NCI-H82 treated with DMSO at 0.1 percent for 48 hours (cell line): ENCODE measurements around the gene AP1S1.

Experiments
- DNase-seq: peaks from one replicate; lab custom pipeline; 2025; ENCODE audit not compliant: unreplicated experiment; lab: John Stamatoyannopoulos, UW

The AP1S1 gene

GRCh38 chr7:101169838-101170551 is 15.7 kb downstream of the AP1S1 start:
- no peak for DNase-seq

DNA sequence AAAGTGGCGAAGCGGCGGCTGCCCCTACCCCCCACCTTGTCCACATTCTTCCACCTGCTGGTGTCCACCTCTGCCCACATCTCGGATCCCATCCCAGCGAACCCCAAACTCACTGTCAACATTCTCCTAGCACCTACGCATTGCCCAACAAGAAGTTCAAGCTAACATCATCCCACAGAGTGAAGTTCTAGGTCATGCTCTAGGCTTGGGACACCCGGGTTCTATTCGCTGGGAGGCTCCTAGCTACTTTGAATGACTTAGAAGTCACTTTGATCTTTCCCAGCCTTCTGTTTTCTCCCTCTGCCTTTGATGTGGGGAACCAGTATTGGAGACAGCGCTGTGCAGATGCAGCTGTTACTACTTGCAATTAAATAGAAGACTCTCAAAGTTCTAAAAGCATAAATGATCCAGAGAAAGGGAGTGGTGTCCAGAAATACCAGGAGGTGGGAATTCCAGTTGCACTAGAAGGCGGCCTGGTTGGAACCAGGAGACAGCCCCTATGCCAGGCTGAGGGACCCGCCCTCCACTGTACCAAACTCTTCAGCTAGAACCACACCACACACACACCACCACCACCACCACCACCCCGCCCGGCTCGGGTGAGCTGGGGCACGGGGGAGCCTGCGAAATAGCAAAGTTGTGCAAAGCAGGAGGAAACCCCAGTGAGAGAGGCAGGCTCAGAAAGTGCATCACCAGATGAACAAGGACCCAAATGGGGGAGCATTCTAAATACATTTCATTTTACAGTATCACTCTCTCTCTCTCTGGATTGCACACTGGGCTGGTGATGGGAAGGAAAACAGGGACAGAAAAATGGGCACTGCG is 16.6 kb downstream of the AP1S1 start:
- no peak for DNase-seq

- no peak for DNase-seq
Measured at GRCh38 chr7:101171442-101171837, 17.2 kb downstream of the AP1S1 start.

DNA sequence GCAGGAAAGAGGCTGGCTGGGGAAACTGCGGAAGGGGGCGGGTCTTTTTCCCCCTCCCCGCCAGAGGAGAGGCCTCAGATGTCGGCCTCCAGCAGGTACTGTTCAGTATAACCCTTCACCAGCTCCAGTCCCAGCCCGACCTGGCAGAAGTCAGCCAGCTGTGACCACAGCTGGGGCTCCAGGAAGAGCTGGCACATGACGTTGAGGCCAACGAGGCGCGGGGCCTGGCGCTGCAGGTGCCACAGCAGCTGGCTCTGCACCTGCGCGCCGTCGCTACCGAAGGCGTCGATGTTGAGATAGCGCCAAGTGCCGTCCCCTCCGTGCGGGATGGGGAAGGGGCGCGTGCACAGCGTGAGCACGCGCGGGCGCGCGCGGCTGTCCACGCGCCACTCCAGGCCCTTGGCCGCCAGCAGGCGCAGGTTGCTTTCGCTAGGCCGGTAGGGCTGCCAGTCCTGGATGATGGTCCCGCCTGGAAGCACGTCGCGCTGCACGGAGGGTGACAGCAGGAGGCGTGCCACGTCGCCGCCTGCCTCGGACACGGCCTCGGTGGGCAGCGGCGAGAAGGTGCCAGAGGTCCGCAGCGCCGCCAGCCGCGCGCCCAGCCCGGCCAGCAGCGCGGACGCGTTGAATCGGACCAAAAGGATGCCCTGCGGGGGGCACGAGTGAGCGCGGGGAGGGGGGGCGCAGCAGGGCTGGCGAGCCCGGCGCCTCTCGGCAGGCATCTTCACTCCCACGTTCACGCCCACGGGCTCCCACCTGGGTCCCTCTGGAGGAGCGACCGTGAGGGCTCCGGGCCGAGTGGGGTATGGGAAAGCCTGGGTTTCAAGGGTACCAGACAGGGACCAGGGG is 18.0 kb downstream of the AP1S1 start:
- DNase-seq, result no peak

DNA sequence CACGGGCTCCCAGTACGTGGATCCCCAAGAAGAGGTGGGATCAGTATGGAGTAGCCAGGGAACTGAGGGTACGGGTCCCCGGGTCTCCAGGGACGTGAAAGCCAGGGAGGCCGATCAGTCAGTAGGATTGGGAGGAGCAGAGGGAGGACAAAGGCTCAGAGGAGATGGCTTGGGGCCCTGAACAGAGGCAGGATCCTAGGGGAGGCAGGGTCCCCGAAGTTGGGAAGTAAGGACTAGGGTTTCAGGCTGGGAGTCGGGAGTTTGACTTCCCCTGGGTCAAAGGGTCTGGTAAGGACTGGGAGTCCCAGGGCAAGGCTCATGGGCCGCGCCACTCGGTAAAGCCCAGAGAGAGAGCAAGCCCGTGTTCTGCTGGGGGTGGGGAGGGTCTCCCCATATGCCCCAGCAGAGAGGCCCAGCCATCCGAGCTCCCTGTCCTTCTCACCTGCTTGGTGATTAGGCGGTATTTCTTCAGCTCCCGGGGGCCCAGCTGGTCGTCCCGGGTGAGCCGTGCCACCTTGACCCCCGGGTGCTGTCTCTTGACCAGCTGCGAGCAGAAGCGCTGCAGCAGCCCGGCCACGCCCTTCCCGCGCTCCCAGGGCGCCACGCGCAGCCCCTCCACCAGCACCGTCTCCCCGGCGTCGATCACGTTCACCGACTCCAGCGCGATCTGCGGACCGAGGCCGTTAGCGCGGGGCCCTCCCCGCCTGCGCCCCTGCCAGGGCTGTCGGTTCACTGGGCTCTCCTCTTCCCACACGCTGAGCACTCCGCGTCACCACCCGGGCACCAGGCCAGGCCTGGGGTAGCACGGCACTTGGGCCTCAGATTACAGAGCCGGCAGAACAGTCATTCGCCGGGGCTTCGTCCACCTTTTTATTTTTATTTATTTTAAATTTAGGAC is 18.8 kb downstream of the AP1S1 start:
- DNase-seq, result no peak

DNA sequence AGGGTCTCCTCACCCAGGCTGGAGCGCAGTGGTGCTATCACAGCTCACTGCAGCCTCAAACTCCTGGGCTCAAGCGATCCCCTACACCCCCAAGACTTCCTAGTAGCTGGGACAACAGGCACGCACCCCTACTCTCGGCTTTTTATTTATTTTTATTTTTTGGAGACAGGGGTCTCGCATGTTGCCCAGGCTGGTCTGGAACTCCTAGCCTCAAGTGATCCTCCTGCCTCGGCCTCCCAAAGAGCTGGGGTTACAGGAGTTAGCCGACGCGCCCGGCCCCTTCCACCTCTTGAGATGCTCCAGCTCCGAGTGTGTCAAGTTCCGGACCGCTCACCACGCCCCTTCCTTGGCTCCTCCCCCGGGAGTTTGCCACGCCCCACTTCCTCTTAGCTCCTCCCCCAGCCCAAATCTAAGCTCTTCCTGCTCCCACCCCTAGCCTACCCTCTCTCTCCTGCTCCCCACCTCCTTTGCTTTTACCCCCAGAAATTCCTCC is 19.5 kb downstream of the AP1S1 start:
- DNase-seq, result no peak

- DNase-seq, result no peak
Measured at GRCh38 chr7:101174322-101174854, 20.1 kb downstream of the AP1S1 start.

DNA sequence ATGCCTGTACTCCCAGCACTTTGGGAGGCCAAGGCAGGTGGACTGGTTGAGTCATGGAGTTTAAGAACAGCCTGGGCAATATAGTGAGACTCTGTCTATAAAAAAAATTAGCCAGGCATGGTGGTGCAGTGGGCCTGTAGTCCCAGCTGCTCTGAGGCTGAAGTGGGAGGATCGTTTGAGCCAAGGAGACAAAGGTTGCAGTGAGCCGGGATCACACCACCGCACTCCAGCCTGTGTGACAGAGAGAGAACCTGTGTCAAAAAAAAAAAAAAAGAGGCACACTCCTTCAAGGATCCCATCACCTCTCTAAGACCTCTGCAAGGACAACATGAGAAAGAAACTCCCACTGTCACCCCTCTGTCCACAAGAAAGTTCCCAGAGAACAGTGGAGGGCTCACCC is 21.4 kb downstream of the AP1S1 start:
- no peak for DNase-seq

DNA sequence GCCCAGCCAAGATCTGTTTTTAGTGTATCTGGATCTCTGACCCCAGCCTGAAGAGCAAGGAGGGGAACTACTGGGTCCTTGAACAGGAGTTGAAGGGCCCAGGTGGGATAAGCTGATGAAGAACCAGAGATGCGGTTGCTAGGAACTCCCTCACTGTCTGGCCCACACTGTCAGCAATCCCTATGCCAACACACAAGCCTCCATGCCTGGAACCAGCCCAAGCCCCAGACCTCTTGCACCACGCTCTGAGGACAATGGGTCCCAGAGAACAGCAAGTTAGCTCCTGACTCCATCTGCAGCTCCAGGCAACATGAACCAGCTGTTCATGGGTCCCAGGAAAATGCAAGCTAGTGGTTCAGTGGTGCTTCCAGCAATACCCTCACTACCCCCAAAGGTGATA is 23.4 kb downstream of the AP1S1 start:
- no peak for DNase-seq

DNA sequence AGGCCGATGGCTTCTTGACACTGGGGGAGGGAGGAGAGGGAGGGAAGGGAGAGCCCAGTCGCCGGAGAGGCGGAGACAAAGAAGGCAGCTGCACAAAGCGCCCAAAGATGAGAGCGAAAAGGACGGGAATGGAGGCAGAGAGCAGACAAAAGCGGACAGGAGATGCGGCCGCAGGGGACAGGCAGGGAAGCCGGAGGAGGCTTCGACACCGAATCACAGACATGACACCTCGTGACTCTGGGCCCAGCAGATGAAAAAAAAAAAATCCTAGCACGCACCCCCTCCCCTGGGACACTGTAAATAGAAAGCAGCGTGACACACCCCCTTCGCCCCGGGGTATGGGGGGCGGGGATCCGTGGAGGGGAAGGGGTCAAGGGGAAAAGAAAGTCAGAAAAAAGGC is 24.8 kb downstream of the AP1S1 start:
- DNase-seq, result no peak

DNA sequence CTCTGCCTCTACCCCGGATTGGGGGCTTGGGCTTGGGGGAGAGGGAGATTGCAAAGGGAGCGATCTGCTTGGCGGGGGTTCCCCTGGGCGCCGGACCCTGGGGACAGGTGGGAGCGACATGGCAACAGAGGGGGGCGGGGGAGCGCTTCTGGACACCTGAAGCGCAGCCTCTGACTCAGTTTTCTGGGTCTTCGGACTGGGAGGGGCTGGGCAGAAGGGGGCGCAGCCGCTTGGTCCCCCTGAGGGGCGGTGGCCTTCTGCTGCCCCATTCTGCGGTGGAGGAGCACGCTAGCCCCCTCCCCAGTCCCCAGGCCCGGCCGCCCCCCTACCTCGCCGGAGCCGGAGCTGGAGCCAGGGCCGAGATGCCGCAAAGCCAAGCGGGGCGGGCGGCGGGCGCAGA is 25.4 kb downstream of the AP1S1 start:
- DNase-seq, result no peak

GRCh38 chr7:101180130-101180755 is 26.0 kb downstream of the AP1S1 start, which contains the start of gene NAT16:
Gene NAT16 (minus strand): TSS chr7:101180293. CDS start chr7:101174807, 5,486 bp downstream.
- DNase-seq, result no peak

DNA sequence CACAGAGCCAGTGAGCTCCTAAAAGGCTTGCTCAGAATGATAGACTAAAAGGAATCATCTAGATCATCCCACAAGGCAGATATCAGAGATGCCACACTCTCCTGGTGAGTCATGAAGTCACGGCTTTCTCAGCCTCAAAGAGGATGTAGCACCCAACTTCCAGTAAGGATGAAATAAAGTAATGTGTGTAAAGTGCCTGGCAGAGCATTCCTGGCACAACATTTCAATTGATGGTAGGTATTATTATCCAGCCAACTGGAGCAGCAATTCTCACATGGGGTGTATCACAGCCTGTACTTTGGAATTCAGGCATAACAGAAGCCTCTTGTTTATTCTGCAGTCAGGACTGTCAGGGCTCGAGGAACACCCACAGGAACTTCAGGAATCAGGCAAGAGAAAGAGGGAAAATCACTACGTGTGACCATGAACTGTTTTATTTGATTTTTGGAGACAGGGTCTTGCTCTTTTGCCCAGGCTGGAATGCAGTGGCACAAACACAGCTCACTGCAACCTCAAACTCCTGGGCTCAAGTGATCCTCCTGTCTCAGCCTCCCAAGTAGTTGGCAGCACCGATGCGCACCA is 31.1 kb downstream of the AP1S1 start:
- no peak for DNase-seq

GRCh38 chr7:101186194-101186593 is 31.9 kb downstream of the AP1S1 start:
- no peak for DNase-seq

- no peak for DNase-seq
Measured at GRCh38 chr7:101186844-101187428, 32.7 kb downstream of the AP1S1 start.

DNA sequence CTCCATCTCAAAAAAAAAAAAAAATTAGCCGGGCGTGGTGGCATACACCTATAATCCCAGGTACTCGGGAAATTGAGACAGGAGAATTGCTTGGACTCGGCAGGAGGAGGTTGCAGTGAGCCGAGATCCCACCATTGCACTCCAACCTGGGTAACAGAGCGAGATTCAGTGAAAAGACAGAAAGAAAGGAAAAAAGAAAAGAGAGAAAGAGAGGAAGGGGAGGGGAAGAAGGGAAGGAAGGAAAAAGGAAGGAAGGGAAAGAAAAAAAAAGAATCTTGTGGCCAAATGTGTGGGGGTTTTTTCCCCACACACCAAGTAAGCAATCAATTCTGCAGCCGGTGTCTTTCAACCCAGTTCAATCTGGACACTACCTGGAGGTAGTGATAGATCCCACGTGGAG is 34.8 kb downstream of the AP1S1 start:
- DNase-seq, result no peak

DNA sequence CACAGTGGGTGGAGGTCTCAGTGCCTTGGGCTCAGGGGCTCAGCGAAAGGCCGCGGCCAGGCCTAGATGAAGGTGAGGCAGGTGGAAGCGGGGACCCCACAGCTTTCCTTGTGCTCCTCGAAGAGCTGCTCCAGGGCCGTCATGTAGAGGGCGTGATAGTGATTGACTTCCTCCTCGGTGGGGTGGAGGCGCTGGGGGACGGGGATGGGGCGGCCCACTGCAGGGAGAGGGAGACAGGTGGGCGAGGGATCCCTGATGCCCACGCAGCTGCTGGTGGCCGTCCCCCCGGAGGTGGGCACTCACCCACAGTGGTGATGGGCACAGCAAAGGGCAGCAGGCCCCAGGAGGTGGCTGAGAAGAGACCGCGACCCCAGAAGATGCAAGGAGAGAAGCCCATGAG is 41.6 kb downstream of the AP1S1 start:
- DNase-seq, result no peak

DNA sequence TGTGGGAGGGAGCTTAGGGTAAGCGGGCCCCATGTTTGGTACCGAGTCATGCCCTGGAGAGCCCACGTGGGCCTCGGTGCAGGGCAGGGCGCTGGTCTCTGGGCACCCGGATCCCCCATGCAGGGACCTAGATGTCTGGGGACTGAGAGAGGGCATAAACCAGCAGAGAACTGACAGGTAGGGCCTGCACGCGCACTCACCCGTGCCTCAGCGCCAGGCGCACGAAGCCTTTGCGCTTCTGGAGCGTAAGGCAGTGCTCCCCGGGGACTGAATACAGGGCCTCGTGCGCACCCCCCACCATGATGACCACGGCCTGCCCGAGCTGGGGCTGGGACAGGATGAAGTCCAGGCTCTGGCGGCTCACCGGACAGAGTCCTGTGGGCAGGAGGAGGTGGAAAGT is 43.7 kb downstream of the AP1S1 start:
- DNase-seq, result no peak

DNA sequence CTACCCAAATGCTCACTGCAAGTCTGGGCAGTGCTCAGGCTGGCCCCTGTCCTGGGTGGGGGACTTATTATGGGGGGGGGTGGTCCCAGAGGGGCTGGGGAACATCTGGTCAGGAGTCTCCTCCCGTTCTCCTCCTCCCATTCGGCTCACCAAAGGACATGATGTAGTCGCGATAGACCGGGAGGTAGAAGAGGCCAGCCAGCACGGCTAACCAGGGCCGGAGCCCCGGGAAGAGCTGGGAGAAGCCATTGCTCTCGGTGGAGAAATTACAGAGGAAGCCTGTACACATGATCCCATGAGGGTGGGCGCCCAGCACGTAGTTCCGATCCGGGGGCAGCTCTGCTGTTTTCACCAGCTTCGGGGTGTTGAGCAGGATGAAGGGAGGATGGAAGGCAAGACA is 44.2 kb downstream of the AP1S1 start:
- no peak for DNase-seq
